Measurements from ENCODE around the gene PHAF1. TPM values are rescaled to one million over a fixed set of nuclear protein-coding genes. Genes with fewer than 3 reads are reported as not detected.

The PHAF1 gene
- total and polyA plus RNA-seq, 2 of the 8 experiments (the other 6 are each of a cell fraction or from before 2014, with no cell fraction given), result 18.6 to 26.4 TPM

GRCh38 chr16:67101311-67102082 is 8.2 kb upstream of the PHAF1 start:
- no peaks in the 10 kb centered on the region for H3K27me3 ChIP-seq (replicated peaks in 1 of 4; ENCODE audit: control insufficient read depth in 3 of 4, extremely low read depth in 1 of 4, insufficient read depth in 3 of 4, low read length in 3 of 4)

More at GRCh38 chr16:67101311-67102082, 8.2 kb upstream of the PHAF1 start:
- ChIA-PET POLR2A (ENCODE audit: partially characterized antibody) (interaction anchor here (0.8 to 1.6 kb wide), 2 partner anchors 10 to 88 kb away, joined by 3 to 4 read pairs; no protein-coding TSS in a partner anchor), CTCF (ENCODE audit: partially characterized antibody) (interaction anchor here (0.6 to 12.0 kb wide), 42 partner anchors 11 to 252 kb away, joined by 3 to 164 read pairs (median 3); partner anchors contain the start of gene B3GNT9)
- H2BK12ac ChIP-seq (ENCODE audit: low read depth, low read length), result no peak overlapping the region
- no peaks in the 10 kb centered on the region; a peak in 1 of 8 replicates for H3K36me3 ChIP-seq (ENCODE audit: control insufficient read depth in 2 of 4, insufficient read depth in 4 of 4, low read length in 3 of 4)
- H3K23ac ChIP-seq (ENCODE audit: insufficient read length), result no peak overlapping the region
- H3K79me1 ChIP-seq (ENCODE audit: low read depth, low read length), result no peaks in the 10 kb centered on the region
- no peak overlapping the region for H4K8ac ChIP-seq (ENCODE audit: extremely low read depth, insufficient read depth, low read length)
- WGBS, 2 experiments (ENCODE audit: extremely low coverage in 1 of 2, insufficient coverage in 1 of 2, insufficient read length in 1 of 2, insufficient replicate concordance in 2 of 2, low coverage in 1 of 2, low lambda C conversion rate in 2 of 2, missing lambda C conversion rate in 1 of 2), result 84% methylated on average over 4 of the region's 4 CpGs; no CpG with 5 or more reads in 1 of the 2 experiments
- H2BK20ac ChIP-seq (ENCODE audit: low read length), result no peak overlapping the region
- H3K9me3 ChIP-seq (ENCODE audit: insufficient read depth in 2 of 2, low read depth in 1 of 2, low read length in 1 of 2), result no peaks in the 10 kb centered on the region
- H3K14ac ChIP-seq (ENCODE audit: insufficient read length), result no peak overlapping the region
- no peaks in the 10 kb centered on the region for H4K20me1 ChIP-seq (replicated peaks in 1 of 2; ENCODE audit: control insufficient read depth in 1 of 2, insufficient read depth in 2 of 2, low read length in 2 of 2)
- no peak for DNase-seq (ENCODE audit: low read depth in 1 of 2, low spot score in 2 of 2)
- no peak for FAIRE-seq
- no peak overlapping the region for H2AK5ac ChIP-seq (ENCODE audit: low read depth, low read length)
- H2BK15ac ChIP-seq (ENCODE audit: low read length), result no peak overlapping the region
- H3K23me2 ChIP-seq (ENCODE audit: low read depth, low read length), result no peaks in the 10 kb centered on the region
- H3K4me1 ChIP-seq (replicated peaks in 1 of 4; ENCODE audit: control insufficient read depth in 3 of 4, insufficient read depth in 4 of 4, low read length in 3 of 4), result no peaks in the 10 kb centered on the region
- no peak overlapping the region for H4K91ac ChIP-seq (replicated peaks; ENCODE audit: insufficient read length, low read length)
- no peak overlapping the region for H2BK120ac ChIP-seq (replicated peaks; ENCODE audit: low read depth, low read length)
- H3K27ac ChIP-seq (ENCODE audit: low read depth, low read length), result no peak overlapping the region
- no peak overlapping the region for H3K56ac ChIP-seq (replicated peaks; ENCODE audit: insufficient read length, low read depth, low read length)
- H4K5ac ChIP-seq (ENCODE audit: insufficient read length, low read depth, low read length), result no peak overlapping the region
- no peak overlapping the region for H2BK5ac ChIP-seq (ENCODE audit: low read depth, low read length)
- no peak overlapping the region for H3K9ac ChIP-seq (replicated peaks in 1 of 4; ENCODE audit: extremely low read depth in 1 of 4, low read depth in 3 of 4, low read length in 3 of 4)
- no peak overlapping the region for H2AFZ ChIP-seq (ENCODE audit: low read length)
- H3K79me2 ChIP-seq (ENCODE audit: control insufficient read depth in 1 of 2, insufficient read depth in 2 of 2, low read length in 2 of 2), result no peaks in the 10 kb centered on the region
- no peak overlapping the region for H3K4me3 ChIP-seq (ENCODE audit: extremely low read depth in 1 of 4, insufficient read depth in 2 of 4, low read depth in 3 of 4, low read length in 4 of 4)
- TF ChIP-seq RBBP5 (IDR thresholded peaks at IDR 0.05; ENCODE audit: borderline replicate concordance, low read depth, low read length) (no peak), CTCF (IDR thresholded peaks at IDR 0.05; ENCODE audit: control extremely low read depth in 1 of 3, insufficient read depth in 1 of 3, low read depth in 1 of 3, low read length in 3 of 3) (no peak), HDAC2 (IDR thresholded peaks at IDR 0.05; ENCODE audit: borderline replicate concordance in 1 of 2, low read depth in 2 of 2, low read length in 2 of 2) (no peak), CHD2 (IDR thresholded peaks at IDR 0.05; ENCODE audit: low read length) (no peak), BCL11A (IDR thresholded peaks at IDR 0.05; ENCODE audit: low read depth in 2 of 2, low read length in 2 of 2) (no peak), RAD21 (IDR thresholded peaks at IDR 0.05 in 1 of 2, conservative IDR thresholded peaks at IDR 0.05 in 1 of 2; ENCODE audit: low read depth in 2 of 2, low read length in 2 of 2) (no peak), POLR2AphosphoS5 (IDR thresholded peaks at IDR 0.05; ENCODE audit: low read depth, low read length) (no peak), SIN3A (conservative IDR thresholded peaks at IDR 0.05 in 1 of 2, IDR thresholded peaks at IDR 0.05 in 1 of 2; ENCODE audit: low read depth in 1 of 2, low read length in 2 of 2) (no peak)
- H3K4ac ChIP-seq (replicated peaks; ENCODE audit: insufficient read length, low read depth, low read length), result no peak overlapping the region
- H3K4me2 ChIP-seq (ENCODE audit: insufficient read depth in 1 of 2, low read depth in 2 of 2, low read length in 2 of 2), result no peak overlapping the region
- no peak overlapping the region for H3K18ac ChIP-seq (ENCODE audit: extremely low read depth, low read length)

Data from H1 (cell line).